ENCODE data around the gene TBXA2R.
"Not testable (repeated sequence)": the region's sequence is repeated elsewhere in the genome, so short reads cannot be mapped to it uniquely, and the experiment has no call there.

Gene TBXA2R

DNA sequence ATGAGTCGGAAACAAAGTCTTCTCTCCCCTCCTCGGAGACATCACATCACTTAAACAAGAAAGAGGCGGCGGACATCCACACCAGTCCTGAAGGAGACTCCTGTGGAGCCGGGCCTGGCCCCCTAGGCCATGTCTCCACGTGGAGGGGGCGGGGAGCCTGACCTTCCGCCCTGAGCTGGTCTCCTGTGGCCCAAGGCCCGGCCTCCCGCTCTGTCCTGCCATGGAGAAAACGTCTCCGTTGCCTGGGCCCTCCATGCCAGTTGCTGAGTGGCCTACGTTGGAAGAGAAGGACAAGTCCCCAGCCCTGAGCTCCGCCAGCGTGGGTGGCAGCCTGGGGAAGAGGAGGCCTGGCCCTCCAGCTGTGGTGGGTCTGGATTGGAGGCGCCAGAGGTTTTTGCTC, 25.4 kb upstream of the TBXA2R start:
- Mint-ChIP-seq H3K4me3 (no peak overlapping the region), H3K9me3 (no peaks in the 10 kb centered on the region), H3K27me3 (no peaks in the 10 kb centered on the region), H3K4me1 (ENCODE audit: low read depth) (peaks cover 6% of the 10 kb centered on the region), H3K36me3 (ENCODE audit: low read depth) (peaks cover 9% of the 10 kb centered on the region), H3K27ac (no peak overlapping the region)

DNA sequence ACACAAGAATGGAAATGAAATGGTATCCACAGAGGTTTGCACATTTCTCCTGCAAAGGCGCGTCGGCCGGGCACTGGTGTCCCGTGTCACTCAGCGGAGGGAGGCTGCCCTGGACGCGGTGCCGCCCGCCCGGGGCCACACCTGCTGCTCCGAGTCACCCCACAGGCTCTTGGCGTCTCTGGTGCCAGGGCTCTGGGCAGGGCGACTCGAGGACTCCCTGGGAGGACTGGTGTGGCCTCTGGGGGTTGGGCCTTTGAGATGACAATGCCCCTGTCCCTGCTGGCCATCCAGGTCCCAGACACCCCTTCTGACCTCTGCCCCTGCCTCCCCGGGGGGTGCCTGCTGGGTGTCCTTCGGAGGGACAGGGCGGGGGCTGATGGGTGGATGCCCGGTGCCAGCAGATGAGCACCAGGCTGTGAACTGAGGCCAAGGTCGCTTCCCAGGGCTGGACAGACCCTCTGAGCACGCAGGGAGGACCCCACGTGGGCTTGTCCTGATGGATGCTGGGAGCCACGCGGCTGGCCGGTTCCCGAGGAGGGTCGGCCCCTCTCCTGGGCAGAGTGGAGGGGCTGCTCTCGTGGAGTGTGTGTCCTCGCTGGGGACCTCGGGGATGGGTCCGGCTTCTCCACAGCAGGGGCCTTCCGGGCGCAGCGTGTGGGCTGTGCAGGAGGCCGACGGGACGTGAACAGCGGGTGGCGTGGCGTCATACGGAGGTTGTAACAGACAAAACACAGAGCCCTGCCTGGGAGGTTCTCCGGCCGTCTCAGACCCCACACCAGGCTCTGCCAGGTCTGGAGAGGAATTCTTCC, 24.6 kb upstream of the TBXA2R start:
- Mint-ChIP-seq H3K9me3 (no peaks in the 10 kb centered on the region), H3K27ac (no peak overlapping the region), H3K4me3 (no peak overlapping the region), H3K36me3 (ENCODE audit: low read depth) (peaks cover 9% of the 10 kb centered on the region), H3K4me1 (ENCODE audit: low read depth) (peaks cover 14% of the 10 kb centered on the region), H3K27me3 (no peaks in the 10 kb centered on the region)

DNA sequence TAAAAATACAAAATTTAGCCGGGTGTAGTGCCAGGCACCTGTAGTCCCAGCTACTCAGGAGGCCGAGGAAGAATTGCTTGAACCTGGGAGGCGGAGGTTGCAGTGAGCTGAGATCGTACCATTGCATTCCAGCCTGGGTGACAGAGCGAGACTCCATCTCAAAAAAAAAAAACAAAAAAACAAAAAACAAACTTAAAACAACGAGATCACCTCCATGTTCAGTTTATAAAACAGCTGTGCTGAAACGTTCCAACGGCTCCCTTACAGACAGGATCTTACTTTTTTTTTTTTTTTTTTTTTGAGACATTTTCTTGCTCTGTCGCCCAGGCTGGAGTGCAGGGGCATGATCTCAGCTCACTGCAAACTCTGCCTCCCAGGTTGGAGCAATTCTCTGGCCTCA, 22.1 kb upstream of the TBXA2R start:
- H3K36me3 Mint-ChIP-seq (ENCODE audit: low read depth); H3K4me3 Mint-ChIP-seq; H3K27me3 Mint-ChIP-seq; H3K27ac Mint-ChIP-seq; H3K9me3 Mint-ChIP-seq: not testable (repeated sequence)
- H3K4me1 Mint-ChIP-seq (ENCODE audit: low read depth): peaks cover 35% of the 10 kb centered on the region

DNA sequence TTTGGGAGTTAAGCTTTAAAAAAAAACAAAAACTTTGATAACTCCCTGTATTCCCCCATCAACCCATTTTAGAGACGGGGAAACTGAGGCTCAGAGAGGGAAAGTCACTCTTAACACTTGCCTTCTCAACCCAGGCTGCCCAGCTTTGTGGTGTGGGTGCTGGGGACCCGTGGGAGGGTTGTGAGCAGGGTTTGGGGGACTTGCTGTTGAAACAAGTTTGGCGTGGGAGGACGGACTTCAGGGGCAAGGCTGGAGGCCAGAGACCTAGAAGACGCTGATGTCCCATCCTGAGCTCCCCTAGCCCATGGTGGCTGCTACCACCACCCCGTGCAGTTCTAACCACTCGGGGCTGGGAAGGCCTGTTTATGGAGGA, 20.7 kb upstream of the TBXA2R start:
- Mint-ChIP-seq H3K27me3 (no peaks in the 10 kb centered on the region), H3K36me3 (ENCODE audit: low read depth) (peaks cover 14% of the 10 kb centered on the region), H3K4me3 (peak overlapping the region; percentile 97), H3K4me1 (ENCODE audit: low read depth) (peaks cover 35% of the 10 kb centered on the region), H3K9me3 (no peaks in the 10 kb centered on the region), H3K27ac (peak overlapping the region; percentile 98)

DNA sequence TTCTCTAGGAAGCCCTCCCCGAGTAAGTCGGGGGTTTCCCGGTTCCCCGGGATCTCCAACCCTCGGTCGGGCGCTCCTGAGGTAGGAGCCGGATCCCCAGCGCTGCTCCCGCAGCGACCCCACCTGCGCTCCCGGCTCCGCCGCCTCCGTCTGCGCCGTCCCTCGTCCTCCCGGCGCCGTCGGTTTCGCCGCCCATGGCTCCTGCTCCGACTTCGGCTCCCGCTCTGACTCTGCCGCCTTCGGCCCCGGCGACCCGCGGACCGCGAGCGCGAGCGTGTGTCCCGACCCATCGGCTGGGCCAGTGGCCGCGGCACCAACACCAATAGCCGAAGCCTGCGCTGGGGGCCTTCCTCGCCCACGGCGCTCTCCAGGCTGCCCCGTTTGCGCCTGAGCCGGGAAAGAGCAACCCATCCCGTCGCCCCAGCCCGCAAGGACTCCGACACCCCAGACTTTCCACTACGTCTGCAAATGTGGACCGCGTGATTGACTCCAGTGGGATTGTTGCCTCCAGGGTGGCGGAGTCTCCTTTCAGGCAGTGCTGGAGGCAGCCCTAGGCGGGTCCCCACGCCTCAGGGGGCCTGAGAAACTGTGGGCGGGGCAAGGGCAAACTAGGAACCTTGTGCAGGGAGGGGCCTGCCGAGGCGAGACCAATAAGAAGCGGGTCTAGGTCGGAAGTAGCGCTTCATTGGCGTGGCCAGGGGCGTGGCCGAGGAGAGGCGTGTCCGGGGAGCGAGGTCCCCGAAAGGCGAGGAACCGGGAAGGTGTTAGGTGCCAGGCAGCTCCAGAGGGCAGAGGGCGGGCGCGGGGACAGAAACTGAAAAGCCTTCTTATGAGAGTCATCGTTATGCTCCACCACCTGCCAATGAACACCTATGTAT, 20.0 kb upstream of the TBXA2R start, which contains the start of gene CACTIN:
Gene CACTIN (minus strand): TSS at position 318 of the 878 bp plus-strand sequence. CDS start 28 bp downstream, at position 290.
- H3K4me1 Mint-ChIP-seq (ENCODE audit: low read depth): peaks cover 35% of the 10 kb centered on the region
- no peaks in the 10 kb centered on the region for H3K9me3 Mint-ChIP-seq
- H3K4me3 Mint-ChIP-seq: peak within 1 kb of the TSS; percentile 97
- no peaks in the 10 kb centered on the region for H3K27me3 Mint-ChIP-seq
- peak within 1 kb of the TSS; percentile 98 for H3K27ac Mint-ChIP-seq
- peaks cover 17% of the 10 kb centered on the region for H3K36me3 Mint-ChIP-seq (ENCODE audit: low read depth)

- Mint-ChIP-seq H3K9me3 (no peaks in the 10 kb centered on the region), H3K27ac (peak overlapping the region; percentile 98)
Observed at GRCh38 chr19:3625996-3626472, 19.4 kb upstream of the TBXA2R start.

GRCh38 chr19:3623716-3624115, 17.0 kb upstream of the TBXA2R start:
- no peak overlapping the region for H3K27ac Mint-ChIP-seq
- H3K4me3 Mint-ChIP-seq: no peak overlapping the region
- H3K9me3 Mint-ChIP-seq: no peaks in the 10 kb centered on the region
- H3K27me3 Mint-ChIP-seq: no peaks in the 10 kb centered on the region
- H3K36me3 Mint-ChIP-seq (ENCODE audit: low read depth): peaks cover 8% of the 10 kb centered on the region
- peaks cover 35% of the 10 kb centered on the region for H3K4me1 Mint-ChIP-seq (ENCODE audit: low read depth)

More at GRCh38 chr19:3625996-3626472, 19.4 kb upstream of the TBXA2R start:
- Mint-ChIP-seq H3K36me3 (ENCODE audit: low read depth) (peaks cover 17% of the 10 kb centered on the region), H3K4me3 (peak overlapping the region; percentile 97), H3K4me1 (ENCODE audit: low read depth) (peaks cover 35% of the 10 kb centered on the region), H3K27me3 (no peaks in the 10 kb centered on the region)

DNA sequence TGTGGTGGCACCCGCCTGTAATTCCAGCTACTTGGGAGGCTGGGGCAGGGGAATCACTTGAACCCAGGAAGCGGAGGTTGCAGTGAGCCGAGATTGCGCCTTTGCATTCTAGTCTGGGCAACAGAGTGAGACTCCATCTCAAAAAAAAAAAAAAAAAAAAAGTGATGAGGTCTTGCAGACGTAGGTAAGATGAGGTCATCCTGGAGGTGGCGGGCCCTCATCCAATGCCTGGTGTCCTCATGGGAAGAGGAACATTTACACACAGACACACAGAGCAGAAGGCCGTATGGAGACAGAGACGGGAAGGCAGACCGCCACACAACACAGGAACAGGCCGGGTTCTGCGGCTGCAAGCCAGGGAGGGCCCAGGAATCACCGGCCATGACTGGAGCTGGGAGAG, 15.5 kb upstream of the TBXA2R start:
- peaks cover 8% of the 10 kb centered on the region for H3K36me3 Mint-ChIP-seq (ENCODE audit: low read depth)
- H3K9me3 Mint-ChIP-seq: no peaks in the 10 kb centered on the region
- H3K27ac Mint-ChIP-seq: no peak overlapping the region
- H3K27me3 Mint-ChIP-seq: no peaks in the 10 kb centered on the region
- no peak overlapping the region for H3K4me3 Mint-ChIP-seq
- peaks cover 31% of the 10 kb centered on the region for H3K4me1 Mint-ChIP-seq (ENCODE audit: low read depth)

DNA sequence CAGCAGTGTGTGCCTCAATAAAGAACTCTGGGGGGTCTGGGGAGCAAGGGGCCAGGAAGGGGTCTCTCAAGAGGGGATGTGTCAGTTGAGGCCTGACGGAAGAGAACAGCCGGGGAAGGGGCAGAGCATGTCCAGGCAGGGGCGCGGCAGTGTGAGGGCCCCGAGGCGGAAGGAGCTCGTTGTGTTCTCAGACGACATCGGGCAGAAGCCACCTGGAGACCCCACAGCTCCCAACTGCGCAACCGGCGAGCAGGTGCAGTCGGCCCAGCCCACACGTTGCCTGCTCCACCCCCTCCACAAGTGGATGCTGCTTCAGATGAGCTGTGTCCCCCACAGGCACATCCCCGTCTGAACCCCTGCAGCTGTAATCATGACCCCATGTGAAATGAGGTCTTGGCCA, 15.0 kb upstream of the TBXA2R start:
- no peaks in the 10 kb centered on the region for H3K9me3 Mint-ChIP-seq
- H3K27me3 Mint-ChIP-seq: no peaks in the 10 kb centered on the region
- H3K4me1 Mint-ChIP-seq (ENCODE audit: low read depth): peaks cover 29% of the 10 kb centered on the region
- H3K4me3 Mint-ChIP-seq: no peak overlapping the region
- H3K36me3 Mint-ChIP-seq (ENCODE audit: low read depth): peaks cover 8% of the 10 kb centered on the region
- no peak overlapping the region for H3K27ac Mint-ChIP-seq

- H3K27ac Mint-ChIP-seq: no peak overlapping the region
- H3K27me3 Mint-ChIP-seq: no peaks in the 10 kb centered on the region
- H3K36me3 Mint-ChIP-seq (ENCODE audit: low read depth): peaks cover 8% of the 10 kb centered on the region
- H3K9me3 Mint-ChIP-seq: no peaks in the 10 kb centered on the region
- no peak overlapping the region for H3K4me3 Mint-ChIP-seq
- peaks cover 22% of the 10 kb centered on the region for H3K4me1 Mint-ChIP-seq (ENCODE audit: low read depth)
Observed at GRCh38 chr19:3620817-3621547, 14.3 kb upstream of the TBXA2R start.

DNA sequence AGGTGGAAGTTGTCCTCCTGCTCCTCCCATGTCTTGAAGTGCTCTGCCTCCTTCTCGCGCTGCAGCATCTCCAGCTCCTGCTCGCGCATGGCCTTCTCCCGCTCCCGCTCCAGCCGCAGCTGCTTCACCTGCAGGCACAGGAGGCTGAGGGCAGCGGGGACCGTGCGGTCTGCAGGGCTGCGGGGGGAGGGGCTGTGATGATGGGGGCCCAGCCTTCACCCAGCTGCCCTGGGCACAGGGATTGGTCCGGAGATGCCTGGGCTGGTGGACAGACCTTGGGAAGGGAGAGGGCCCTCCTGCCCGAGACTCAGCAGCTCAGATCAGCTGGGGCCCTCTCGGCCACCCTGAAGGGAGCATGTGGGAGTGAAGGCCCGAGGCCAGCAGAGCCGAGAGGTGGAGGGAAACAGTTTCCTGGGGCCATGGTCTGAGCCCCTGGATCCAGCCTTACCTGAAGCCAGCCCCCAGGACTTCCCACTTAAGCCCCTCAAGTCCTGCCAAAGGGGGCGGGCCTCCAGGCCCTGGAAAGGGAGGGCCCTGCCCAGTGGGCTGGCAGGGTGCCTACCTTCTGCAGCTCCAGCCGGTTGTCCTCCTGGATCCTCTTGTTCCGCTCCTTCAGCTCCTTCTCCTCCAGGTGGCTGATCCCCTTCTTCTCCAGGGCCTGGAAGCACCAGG, 13.6 kb upstream of the TBXA2R start:
- H3K9me3 Mint-ChIP-seq: no peaks in the 10 kb centered on the region
- peaks cover 17% of the 10 kb centered on the region for H3K4me1 Mint-ChIP-seq (ENCODE audit: low read depth)
- H3K4me3 Mint-ChIP-seq: no peak overlapping the region
- H3K36me3 Mint-ChIP-seq (ENCODE audit: low read depth): peaks cover 8% of the 10 kb centered on the region
- no peaks in the 10 kb centered on the region for H3K27me3 Mint-ChIP-seq
- no peak overlapping the region for H3K27ac Mint-ChIP-seq

- Mint-ChIP-seq H3K27ac (no peak overlapping the region), H3K36me3 (ENCODE audit: low read depth) (peaks cover 8% of the 10 kb centered on the region), H3K4me1 (ENCODE audit: low read depth) (peaks cover 10% of the 10 kb centered on the region), H3K9me3 (no peaks in the 10 kb centered on the region), H3K4me3 (no peak overlapping the region), H3K27me3 (no peaks in the 10 kb centered on the region)
Observed at GRCh38 chr19:3619631-3620012, 12.9 kb upstream of the TBXA2R start.

GRCh38 chr19:3618811-3619630, 12.3 kb upstream of the TBXA2R start:
- peaks cover 8% of the 10 kb centered on the region for H3K36me3 Mint-ChIP-seq (ENCODE audit: low read depth)
- H3K4me3 Mint-ChIP-seq: no peak overlapping the region
- no peaks in the 10 kb centered on the region for H3K27me3 Mint-ChIP-seq
- no peaks in the 10 kb centered on the region for H3K9me3 Mint-ChIP-seq
- peaks cover 4% of the 10 kb centered on the region for H3K4me1 Mint-ChIP-seq (ENCODE audit: low read depth)
- H3K27ac Mint-ChIP-seq: no peak overlapping the region
